SK-N-SH (cell line): ENCODE measurements around the gene POGZ. TPM values are rescaled to one million over a fixed set of nuclear protein-coding genes. Genes with fewer than 3 reads are reported as not detected.

Experiments
- CTCF ChIA-PET: fragments of 300-600, 350-600 bp; formaldehyde crosslinking; extraction: SDS; loops from one replicate; lab custom pipeline; 2021; lab: Yijun Ruan, JAX
- POLR2A ChIA-PET: fragments of 350-600 bp; sonication (Branson Sonifier 250); formaldehyde crosslinking; extraction: SDS; loops from one replicate; lab custom pipeline; 2020; ENCODE audit warnings: antibody characterized with exemption, inconsistent platforms; lab: Yijun Ruan, JAX
- DNase-seq: peaks from one replicate; pipeline ENCODE4 v3.0.0; 2012
- H2AFZ ChIP-seq: fragments of 200-600 bp; sonication (generic); 2 replicates; pipeline ENCODE4 v1.8.1; 2016; ENCODE audit warnings: antibody characterized with exemption, mild to moderate bottlenecking, low read depth
- H3F3A ChIP-seq: fragments of 200-600 bp; sonication (generic); replicated peaks from 2 replicates; pipeline ENCODE3; 2016; ENCODE audit warnings: antibody characterized with exemption, mild to moderate bottlenecking; ENCODE audit not compliant: insufficient read depth
- H3K27ac ChIP-seq, 2 experiments: fragments of 200-500 bp in 1 of 2; fragments of 200-600 bp in 1 of 2; sonication (Bioruptor generic) in 1 of 2; sonication (generic), shearing (Covaris generic) in 1 of 2; 2 replicates each; pipeline versions ENCODE4 v1.5.1 to v1.6.1; 2014 to 2016; ENCODE audit warnings: low read depth in 2 of 2, inconsistent platforms in 1 of 2, low read length in 1 of 2, mild to moderate bottlenecking in 1 of 2, mixed read lengths in 1 of 2
- H3K27me3 ChIP-seq: fragments of 200-600 bp; sonication (generic), shearing (Covaris generic); 2 replicates; pipeline ENCODE4 v1.6.1; 2016; ENCODE audit warnings: mixed run types; ENCODE audit not compliant: insufficient read depth
- H3K36me3 ChIP-seq, 2 experiments: fragments of 200-500 bp in 1 of 2; fragments of 200-600 bp in 1 of 2; sonication (Bioruptor generic) in 1 of 2; sonication (generic) in 1 of 2; replicated peaks in 1 of 2; 2 replicates each; pipeline versions ENCODE3 to v1.5.1; 2014 to 2016; ENCODE audit warnings: low read length in 1 of 2, mild to moderate bottlenecking in 1 of 2; ENCODE audit not compliant: insufficient read depth in 2 of 2, control insufficient read depth in 1 of 2
- H3K4me1 ChIP-seq, 2 experiments: fragments of 200-500 bp in 1 of 2; fragments of 200-600 bp in 1 of 2; sonication (Bioruptor generic) in 1 of 2; sonication (generic), shearing (Covaris generic) in 1 of 2; 2 replicates each; pipeline versions ENCODE4 v1.5.1 to v1.6.1; 2014 to 2016; ENCODE audit warnings: low read depth in 1 of 2, low read length in 1 of 2, mixed run types in 1 of 2; ENCODE audit not compliant: insufficient read depth in 2 of 2, control insufficient read depth in 1 of 2
- H3K4me2 ChIP-seq: fragments of 200-600 bp; sonication (generic), shearing (Covaris generic); 2 replicates; pipeline ENCODE4 v1.6.1; 2017; ENCODE audit warnings: mixed run types
- H3K4me3 ChIP-seq, 2 experiments: fragments of 200-500 bp in 1 of 2; fragments of 200-600 bp in 1 of 2; sonication (Bioruptor generic) in 1 of 2; sonication (generic), shearing (Covaris generic) in 1 of 2; 2 replicates each; pipeline versions ENCODE4 v1.5.1 to v1.8.1; 2014 to 2016; ENCODE audit warnings: low read depth in 2 of 2, inconsistent platforms in 1 of 2, low read length in 1 of 2, mild to moderate bottlenecking in 1 of 2, mixed read lengths in 1 of 2, moderate library complexity in 1 of 2
- H3K79me2 ChIP-seq: fragments of 200-600 bp; sonication (generic); 2 replicates; pipeline ENCODE4 v1.8.1; 2017; ENCODE audit warnings: mild to moderate bottlenecking; ENCODE audit not compliant: insufficient read depth
- H3K9ac ChIP-seq: fragments of 200-600 bp; sonication (generic); 2 replicates; pipeline ENCODE4 v1.6.1; 2017; ENCODE audit warnings: mixed run types
- H3K9me2 ChIP-seq: fragments of 200-600 bp; sonication (generic); 2 replicates; pipeline ENCODE4 v1.6.1; 2017; ENCODE audit warnings: mixed run types
- H3K9me3 ChIP-seq: fragments of 200-600 bp; sonication (generic); 2 replicates; pipeline ENCODE4 v1.6.1; 2017; ENCODE audit warnings: mixed run types, mild to moderate bottlenecking, moderate library complexity
- H4K20me1 ChIP-seq: fragments of 200-600 bp; sonication (generic); 2 replicates; pipeline ENCODE4 v1.6.1; 2017; ENCODE audit warnings: mild to moderate bottlenecking, mixed run types; ENCODE audit not compliant: insufficient read depth
- ELF1 ChIP-seq: IDR thresholded peaks from 2 replicates; pipeline ENCODE4 v1.4.0; 2012
- EP300 ChIP-seq, 2 experiments: IDR thresholded peaks; 2 replicates each; pipeline versions ENCODE4 v1.4.0 to v1.6.1; 2012; ENCODE audit warnings: borderline replicate concordance in 1 of 2, low read depth in 1 of 2, low read length in 1 of 2
- FOSL2 ChIP-seq: IDR thresholded peaks from 2 replicates; pipeline ENCODE4 v1.4.0; 2012; ENCODE audit warnings: low read depth, mild to moderate bottlenecking, moderate library complexity, borderline replicate concordance
- FOXM1 ChIP-seq: IDR thresholded peaks from 2 replicates; pipeline ENCODE4 v1.4.0; 2012; ENCODE audit warnings: low read depth, mild to moderate bottlenecking
- GATA2 ChIP-seq: sonication (generic); formaldehyde crosslinking; IDR thresholded peaks from 2 replicates; pipeline ENCODE4 v1.5.0; 2020; ENCODE audit warnings: mild to moderate bottlenecking, missing genetic modification reagents
- MXI1 ChIP-seq: IDR thresholded peaks from 2 replicates; pipeline ENCODE4 v1.6.1; 2012; ENCODE audit warnings: mild to moderate bottlenecking, low read depth, low read length, improper control_type of control experiment
- NFIC ChIP-seq: IDR thresholded peaks from 2 replicates; pipeline ENCODE4 v1.4.0; 2012; ENCODE audit warnings: borderline replicate concordance
- NRF1 ChIP-seq: IDR thresholded peaks from 2 replicates; pipeline ENCODE4 v1.6.1; 2012; ENCODE audit warnings: low read depth, mild to moderate bottlenecking, low read length
- POLR2AphosphoS5 ChIP-seq: IDR thresholded peaks from 2 replicates; pipeline ENCODE4 v1.6.1; 2012; ENCODE audit warnings: low read depth, low read length
- RFX5 ChIP-seq: IDR thresholded peaks from 2 replicates; pipeline ENCODE4 v1.6.1; 2012; ENCODE audit warnings: mild to moderate bottlenecking, improper control_type of control experiment, low read length
- RXRA ChIP-seq: IDR thresholded peaks from 2 replicates; pipeline ENCODE4 v1.4.0; 2012; ENCODE audit warnings: low read depth, mild to moderate bottlenecking, borderline replicate concordance
- SIN3A ChIP-seq: IDR thresholded peaks from 2 replicates; pipeline ENCODE4 v1.6.1; 2012; ENCODE audit warnings: low read depth, mild to moderate bottlenecking, low read length, moderate library complexity, borderline replicate concordance
- SMC3 ChIP-seq: IDR thresholded peaks from 2 replicates; pipeline ENCODE4 v1.6.1; 2012; ENCODE audit warnings: low read depth, low read length, improper control_type of control experiment
- TCF12 ChIP-seq: IDR thresholded peaks from 2 replicates; pipeline ENCODE4 v1.4.0; 2012
- YY1 ChIP-seq: IDR thresholded peaks from 2 replicates; pipeline ENCODE4 v1.4.0; 2012; ENCODE audit warnings: low read depth, mild to moderate bottlenecking
- ZBTB33 ChIP-seq: IDR thresholded peaks from 2 replicates; pipeline ENCODE4 v1.4.0; 2012; ENCODE audit warnings: low read depth, borderline replicate concordance
- WGBS: methylation state at CpG from one replicate; pipeline ENCODE4 v1.1.6; 2017; ENCODE audit warnings: low lambda C conversion rate; 5-methylcytosine and 5-hydroxymethylcytosine counted together
- polyA plus RNA-seq, 3 experiments: library from polyadenylated mRNA; depleted of rRNA; stranded (reverse); fragments of >200 nt; gene quantifications; 2 replicates each; pipeline ENCODE4 v1.2.3, GENCODE V29; 2012
- TF ChIP-seq, protein P1 (sequence below): IDR thresholded peaks from 2 replicates; pipeline ENCODE4 v1.6.1; 2012; ENCODE audit warnings: mild to moderate bottlenecking, low read depth, low read length, moderate library complexity
- TF ChIP-seq, protein P2 (sequence below): fragments of 200-600 bp; sonication (generic); IDR thresholded peaks from 2 replicates; pipeline ENCODE4 v1.6.1; 2017; ENCODE audit warnings: antibody characterized with exemption, mild to moderate bottlenecking, moderate library complexity
- TF ChIP-seq, protein P3 (sequence below): IDR thresholded peaks from 2 replicates; pipeline ENCODE4 v1.4.0; 2012; ENCODE audit warnings: low read depth

Gene POGZ
- polyA plus RNA-seq, 1 of the 3 experiments (the other 2 are of a cell fraction): 23.9 TPM

- Histone ChIP-seq H3K9me3 (no peaks in the 10 kb centered on the region), H3K27me3 (no peaks in the 10 kb centered on the region), H3K9me2 (no peaks in the 10 kb centered on the region), H3K4me3 (no peak overlapping the region), H3K9ac (no peak overlapping the region), H3K79me2 (no peaks in the 10 kb centered on the region), H3F3A (no peaks in the 10 kb centered on the region), H3K27ac (no peak overlapping the region), H3K4me1 (peaks cover 0 to 12% of the 10 kb centered on the region in 2 experiments; a peak in 2 of 4 replicates), H3K36me3 (no peaks in the 10 kb centered on the region), H4K20me1 (no peaks in the 10 kb centered on the region), H3K4me2 (no peak overlapping the region), H2AFZ (no peak overlapping the region)
- WGBS: 81% methylated on average over 5 of the region's 5 CpGs
- no peak for DNase-seq
- TF ChIP-seq, protein P1, sequence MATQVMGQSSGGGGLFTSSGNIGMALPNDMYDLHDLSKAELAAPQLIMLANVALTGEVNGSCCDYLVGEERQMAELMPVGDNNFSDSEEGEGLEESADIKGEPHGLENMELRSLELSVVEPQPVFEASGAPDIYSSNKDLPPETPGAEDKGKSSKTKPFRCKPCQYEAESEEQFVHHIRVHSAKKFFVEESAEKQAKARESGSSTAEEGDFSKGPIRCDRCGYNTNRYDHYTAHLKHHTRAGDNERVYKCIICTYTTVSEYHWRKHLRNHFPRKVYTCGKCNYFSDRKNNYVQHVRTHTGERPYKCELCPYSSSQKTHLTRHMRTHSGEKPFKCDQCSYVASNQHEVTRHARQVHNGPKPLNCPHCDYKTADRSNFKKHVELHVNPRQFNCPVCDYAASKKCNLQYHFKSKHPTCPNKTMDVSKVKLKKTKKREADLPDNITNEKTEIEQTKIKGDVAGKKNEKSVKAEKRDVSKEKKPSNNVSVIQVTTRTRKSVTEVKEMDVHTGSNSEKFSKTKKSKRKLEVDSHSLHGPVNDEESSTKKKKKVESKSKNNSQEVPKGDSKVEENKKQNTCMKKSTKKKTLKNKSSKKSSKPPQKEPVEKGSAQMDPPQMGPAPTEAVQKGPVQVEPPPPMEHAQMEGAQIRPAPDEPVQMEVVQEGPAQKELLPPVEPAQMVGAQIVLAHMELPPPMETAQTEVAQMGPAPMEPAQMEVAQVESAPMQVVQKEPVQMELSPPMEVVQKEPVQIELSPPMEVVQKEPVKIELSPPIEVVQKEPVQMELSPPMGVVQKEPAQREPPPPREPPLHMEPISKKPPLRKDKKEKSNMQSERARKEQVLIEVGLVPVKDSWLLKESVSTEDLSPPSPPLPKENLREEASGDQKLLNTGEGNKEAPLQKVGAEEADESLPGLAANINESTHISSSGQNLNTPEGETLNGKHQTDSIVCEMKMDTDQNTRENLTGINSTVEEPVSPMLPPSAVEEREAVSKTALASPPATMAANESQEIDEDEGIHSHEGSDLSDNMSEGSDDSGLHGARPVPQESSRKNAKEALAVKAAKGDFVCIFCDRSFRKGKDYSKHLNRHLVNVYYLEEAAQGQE: no peak
- TF ChIP-seq, protein P2, sequence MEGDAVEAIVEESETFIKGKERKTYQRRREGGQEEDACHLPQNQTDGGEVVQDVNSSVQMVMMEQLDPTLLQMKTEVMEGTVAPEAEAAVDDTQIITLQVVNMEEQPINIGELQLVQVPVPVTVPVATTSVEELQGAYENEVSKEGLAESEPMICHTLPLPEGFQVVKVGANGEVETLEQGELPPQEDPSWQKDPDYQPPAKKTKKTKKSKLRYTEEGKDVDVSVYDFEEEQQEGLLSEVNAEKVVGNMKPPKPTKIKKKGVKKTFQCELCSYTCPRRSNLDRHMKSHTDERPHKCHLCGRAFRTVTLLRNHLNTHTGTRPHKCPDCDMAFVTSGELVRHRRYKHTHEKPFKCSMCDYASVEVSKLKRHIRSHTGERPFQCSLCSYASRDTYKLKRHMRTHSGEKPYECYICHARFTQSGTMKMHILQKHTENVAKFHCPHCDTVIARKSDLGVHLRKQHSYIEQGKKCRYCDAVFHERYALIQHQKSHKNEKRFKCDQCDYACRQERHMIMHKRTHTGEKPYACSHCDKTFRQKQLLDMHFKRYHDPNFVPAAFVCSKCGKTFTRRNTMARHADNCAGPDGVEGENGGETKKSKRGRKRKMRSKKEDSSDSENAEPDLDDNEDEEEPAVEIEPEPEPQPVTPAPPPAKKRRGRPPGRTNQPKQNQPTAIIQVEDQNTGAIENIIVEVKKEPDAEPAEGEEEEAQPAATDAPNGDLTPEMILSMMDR: no peak
- TF ChIP-seq ELF1 (no peak), TCF12 (no peak), ZBTB33 (no peak), FOXM1 (no peak), YY1 (no peak), SMC3 (no peak), NRF1 (no peak), RFX5 (no peak), SIN3A (no peak), MXI1 (no peak), FOSL2 (no peak), EP300 (IDR thresholded peaks at IDR 0.05; ENCODE audit: borderline replicate concordance in 1 of 2, low read depth in 1 of 2, low read length in 1 of 2) (no peak), POLR2AphosphoS5 (no peak), GATA2 (no peak), RXRA (no peak), NFIC (no peak)
- TF ChIP-seq, protein P3, sequence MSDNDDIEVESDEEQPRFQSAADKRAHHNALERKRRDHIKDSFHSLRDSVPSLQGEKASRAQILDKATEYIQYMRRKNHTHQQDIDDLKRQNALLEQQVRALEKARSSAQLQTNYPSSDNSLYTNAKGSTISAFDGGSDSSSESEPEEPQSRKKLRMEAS: no peak
- POLR2A ChIA-PET: no interaction called here
- CTCF ChIA-PET: no interaction called here
Observed at GRCh38 chr1:151491641-151492040, 32.3 kb upstream of the POGZ start.
